HepG2 (cell line): ENCODE measurements around the gene ZNF500. TPM values are rescaled to one million over a fixed set of nuclear protein-coding genes. Genes with fewer than 3 reads are reported as not detected.
A peak's percentile ranks its signal among the peaks of the same experiment; 100 is the strongest.

Source experiments
- ATF7 ChIP-seq, 2 experiments: fragments of 450-650 bp in 1 of 2; sonication (generic) in 1 of 2; formaldehyde crosslinking in 1 of 2; IDR thresholded peaks; 2 replicates each; pipeline versions ENCODE4 v1.4.0 to v1.6.1; 2016 to 2020; ENCODE audit warnings: antibody characterized with exemption in 1 of 2, mild to moderate bottlenecking in 1 of 2, missing genetic modification reagents in 1 of 2
- EHMT2 ChIP-seq: fragments of 200-600 bp; sonication (generic); IDR thresholded peaks from 2 replicates; pipeline ENCODE4 v1.7.0; 2017; ENCODE audit warnings: antibody characterized with exemption, low read depth, low read length, borderline replicate concordance
- FOXP4 ChIP-seq: sonication (generic); formaldehyde crosslinking; IDR thresholded peaks from 2 replicates; pipeline ENCODE4 v1.4.0; 2020; ENCODE audit warnings: missing genetic modification reagents
- KDM3A ChIP-seq: IDR thresholded peaks from 2 replicates; pipeline ENCODE4 v1.6.1; 2018; ENCODE audit warnings: low read depth, missing compliant biosample characterization
- KIAA2018 ChIP-seq: sonication (generic); formaldehyde crosslinking; IDR thresholded peaks from 2 replicates; pipeline ENCODE4 v1.5.0; 2020; ENCODE audit warnings: mild to moderate bottlenecking, missing genetic modification reagents, borderline replicate concordance
- MAX ChIP-seq: IDR thresholded peaks from 2 replicates; pipeline ENCODE4 v1.6.1; 2012; ENCODE audit warnings: inconsistent platforms
- MAZ ChIP-seq, 2 experiments: sonication (generic) in 1 of 2; formaldehyde crosslinking in 1 of 2; IDR thresholded peaks; 2 replicates each; pipeline versions ENCODE4 v1.5.0 to v1.6.1; 2012 to 2020; ENCODE audit warnings: low read depth in 2 of 2, mild to moderate bottlenecking in 2 of 2, borderline replicate concordance in 1 of 2, improper control_type of control experiment in 1 of 2, low read length in 1 of 2, missing genetic modification reagents in 1 of 2, moderate library complexity in 1 of 2
- MZF1 ChIP-seq: sonication (generic); formaldehyde crosslinking; IDR thresholded peaks from 2 replicates; pipeline ENCODE4 v1.8.1; 2023; ENCODE audit warnings: mild to moderate bottlenecking, missing genetic modification reagents, borderline replicate concordance
- NBN ChIP-seq: fragments of 450-650 bp; conservative IDR thresholded peaks from 2 replicates; pipeline ENCODE4 v1.6.1; 2017
- PCBP1 ChIP-seq: fragments of 200-400 bp; formaldehyde crosslinking; IDR thresholded peaks from 2 replicates; pipeline ENCODE4 v1.6.1; 2017; ENCODE audit warnings: mild to moderate bottlenecking, low read depth, low read length, borderline replicate concordance
- PHF20 ChIP-seq: sonication (generic); formaldehyde crosslinking; IDR thresholded peaks from 2 replicates; pipeline ENCODE4 v1.5.0; 2020; ENCODE audit warnings: mild to moderate bottlenecking, missing genetic modification reagents
- RBM39 ChIP-seq: fragments of 200-400 bp; formaldehyde crosslinking; IDR thresholded peaks from one replicate; pipeline ENCODE4 v1.6.1; 2018; ENCODE audit warnings: antibody characterized with exemption, mild to moderate bottlenecking, low read depth, low read length; ENCODE audit not compliant: poor library complexity, severe bottlenecking
- TFDP2 ChIP-seq: sonication (generic); formaldehyde crosslinking; IDR thresholded peaks from 2 replicates; pipeline ENCODE4 v1.4.0; 2020; ENCODE audit warnings: missing genetic modification reagents
- ZBTB25 ChIP-seq: IDR thresholded peaks from 2 replicates; pipeline ENCODE4 v1.6.1; 2018; ENCODE audit warnings: missing genetic modification reagents
- ZKSCAN1 ChIP-seq: fragments of 150-350 bp; IDR thresholded peaks from 2 replicates; pipeline ENCODE4 v1.6.1; 2014; ENCODE audit warnings: low read length
- ZNF784 ChIP-seq: sonication (generic); formaldehyde crosslinking; IDR thresholded peaks from 2 replicates; pipeline ENCODE4 v1.5.1; 2020; ENCODE audit warnings: missing genetic modification reagents, mild to moderate bottlenecking, borderline replicate concordance
- polyA plus RNA-seq, 8 experiments: library from polyadenylated mRNA; depleted of rRNA in 3 of 8; stranded (reverse) in 7 of 8; unstranded in 1 of 8; fragments of >200 nt; fragmentation: Illumina TruSeq in 4 of 8; extraction: Trizol in 4 of 8; gene quantifications; 2 replicates each; pipeline versions ENCODE4 v1.2.1 to v1.2.3, GENCODE V29; 2011 to 2016; ENCODE audit warnings: low read depth in 4 of 8, missing spikeins in 1 of 8, mixed read lengths in 1 of 8; ENCODE audit not compliant: insufficient read depth in 1 of 8
- total RNA-seq, 5 experiments: library from RNA; depleted of rRNA; stranded (reverse); fragments of >200 nt; fragmentation: Illumina TruSeq; extraction: Trizol; gene quantifications; 2 replicates each; pipeline ENCODE4 v1.2.3, GENCODE V29; 2016; ENCODE audit warnings: low read depth in 1 of 5

The ZNF500 gene
- total and polyA plus RNA-seq, 2 of the 13 experiments (the other 11 are each of a cell fraction or from before 2014, with no cell fraction given) = 6.1 to 12.2 TPM

GRCh38 chr16:4702466-4702808, 64.5 kb downstream of the ZNF500 start (continued):
- TF ChIP-seq MZF1 (CRISPR knock-in tag) = no peak
- no peak for TF ChIP-seq EHMT2
- TF ChIP-seq PCBP1 = no peak
- no peak for TF ChIP-seq ZNF784 (CRISPR knock-in tag)
- no peak for TF ChIP-seq FOXP4 (CRISPR knock-in tag)
- TF ChIP-seq ATF7 (IDR thresholded peaks at IDR 0.05) = no peak
- no peak for TF ChIP-seq ATF7 (CRISPR knock-in tag; IDR thresholded peaks at IDR 0.05)
- TF ChIP-seq RBM39 = no peak
- no peak for TF ChIP-seq MAZ (IDR thresholded peaks at IDR 0.05; ENCODE audit: borderline replicate concordance, low read depth, low read length)
- no peak for TF ChIP-seq MAZ (CRISPR knock-in tag; IDR thresholded peaks at IDR 0.05; ENCODE audit: low read depth)
- TF ChIP-seq TFDP2 = no peak
- no peak for TF ChIP-seq KIAA2018 (CRISPR knock-in tag)
- TF ChIP-seq PHF20 (CRISPR knock-in tag) = no peak
- TF ChIP-seq MAX = peak; percentile 71
- no peak for TF ChIP-seq NBN
- TF ChIP-seq KDM3A = no peak
- no peak for TF ChIP-seq ZBTB25 (CRISPR knock-in tag)
- no peak for TF ChIP-seq ZKSCAN1
